HG02610 (cell line): ENCODE data around the gene GALNT1.

Source experiments
- ATAC-seq: cut with Tn5 transposase; IDR thresholded peaks from one replicate; pipeline ENCODE4 v1.9.1; 2021; ENCODE audit warnings: mild to moderate bottlenecking, moderate library complexity; ENCODE audit not compliant: unreplicated experiment

The GALNT1 gene

GRCh38 chr18:35662293-35663062 is 80.9 kb downstream of the GALNT1 start:
- ATAC-seq: no peak

- no peak for ATAC-seq
Observed at GRCh38 chr18:35671966-35672603, 90.5 kb downstream of the GALNT1 start.

- ATAC-seq: no peak
Observed at GRCh38 chr18:35672897-35673296, 91.4 kb downstream of the GALNT1 start.

- ATAC-seq: no peak
Observed at GRCh38 chr18:35673682-35674081, 92.1 kb downstream of the GALNT1 start.

- no peak for ATAC-seq
Observed at GRCh38 chr18:35680139-35680551, 98.6 kb downstream of the GALNT1 start.

GRCh38 chr18:35682281-35682867 is 100.8 kb downstream of the GALNT1 start:
- no peak for ATAC-seq

GRCh38 chr18:35683021-35683420 is 101.5 kb downstream of the GALNT1 start:
- no peak for ATAC-seq

GRCh38 chr18:35688757-35689156 is 107.2 kb downstream of the GALNT1 start:
- ATAC-seq: peak; percentile 98

- ATAC-seq: no peak
Observed at GRCh38 chr18:35689728-35690127, 108.2 kb downstream of the GALNT1 start.

GRCh38 chr18:35691625-35692024 is 110.1 kb downstream of the GALNT1 start:
- no peak for ATAC-seq

- no peak for ATAC-seq
Observed at GRCh38 chr18:35692866-35693265, 111.3 kb downstream of the GALNT1 start.

GRCh38 chr18:35693829-35694228 is 112.3 kb downstream of the GALNT1 start:
- ATAC-seq: no peak

- peak; percentile 69 for ATAC-seq
Observed at GRCh38 chr18:35694808-35695207, 113.3 kb downstream of the GALNT1 start.

- no peak for ATAC-seq
Observed at GRCh38 chr18:35695384-35695783, 113.8 kb downstream of the GALNT1 start.

GRCh38 chr18:35695803-35696202 is 114.3 kb downstream of the GALNT1 start:
- no peak for ATAC-seq

- no peak for ATAC-seq
Observed at GRCh38 chr18:35696307-35696706, 114.8 kb downstream of the GALNT1 start.

GRCh38 chr18:35697869-35698268 is 116.3 kb downstream of the GALNT1 start:
- ATAC-seq: no peak

- ATAC-seq: no peak
Observed at GRCh38 chr18:35703043-35703688, 121.6 kb downstream of the GALNT1 start.

GRCh38 chr18:35705988-35706387 is 124.4 kb downstream of the GALNT1 start:
- ATAC-seq: no peak

GRCh38 chr18:35707247-35707646 is 125.7 kb downstream of the GALNT1 start:
- no peak for ATAC-seq

- no peak for ATAC-seq
Observed at GRCh38 chr18:35707674-35708073, 126.1 kb downstream of the GALNT1 start.

GRCh38 chr18:35710581-35710980 is 129.0 kb downstream of the GALNT1 start:
- ATAC-seq: no peak
